CD1c-positive myeloid dendritic cell (primary cell): ENCODE measurements around the gene NAA50.
A peak's percentile ranks its signal among the peaks of the same experiment; 100 is the strongest.

Experiments
- DNase-seq: peaks from one replicate; pipeline ENCODE4 v3.0.0-alpha.2; 2016; ENCODE audit errors: extremely low spot score

Gene NAA50

DNA sequence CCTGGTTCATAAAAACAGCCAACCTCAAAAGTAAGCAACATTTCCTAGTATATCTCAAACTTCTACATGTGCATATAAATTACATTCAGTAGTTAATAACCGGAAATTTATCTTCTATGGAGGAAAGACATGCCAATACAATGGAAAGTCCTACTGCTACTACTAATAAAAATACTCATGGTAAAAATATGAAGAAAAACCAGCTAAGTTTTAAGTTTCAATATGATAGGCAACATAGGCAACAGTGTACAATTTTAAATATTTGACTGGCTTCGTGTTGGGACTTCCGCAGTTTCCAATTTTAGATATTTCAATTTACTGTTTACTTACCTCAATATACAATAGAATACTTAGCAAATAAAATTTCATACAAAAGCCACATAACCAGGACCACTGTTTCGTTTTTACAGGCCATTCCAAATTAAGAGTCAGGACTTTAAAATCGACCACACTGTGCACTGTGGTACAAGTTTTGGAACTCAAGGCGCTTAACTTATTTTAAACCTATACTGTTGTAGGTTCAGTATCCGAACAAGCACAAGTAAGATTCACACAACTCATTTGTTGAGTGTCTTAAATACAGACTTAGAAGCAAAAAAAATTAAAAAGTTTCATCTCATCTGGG is 2.9 kb downstream of the NAA50 start:
- no peak for DNase-seq

DNA sequence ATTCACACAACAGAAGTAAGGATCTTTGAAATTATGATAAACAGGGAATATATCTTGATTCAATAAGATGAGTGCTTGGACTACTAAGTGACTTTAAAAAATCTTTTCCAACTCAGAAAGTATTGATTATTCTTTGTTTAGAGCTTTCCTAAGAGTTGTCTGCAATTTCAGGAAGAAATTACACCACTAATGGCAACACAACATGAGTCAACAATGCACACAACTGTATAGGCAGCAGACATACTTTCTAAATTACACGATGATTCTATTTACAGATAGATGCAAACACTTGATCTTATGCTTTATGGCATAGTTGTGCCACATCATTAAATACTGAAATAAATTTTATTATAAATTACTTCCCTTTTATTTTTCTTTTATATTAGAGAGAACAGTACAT is 4.4 kb downstream of the NAA50 start:
- peak; percentile 31 for DNase-seq

DNA sequence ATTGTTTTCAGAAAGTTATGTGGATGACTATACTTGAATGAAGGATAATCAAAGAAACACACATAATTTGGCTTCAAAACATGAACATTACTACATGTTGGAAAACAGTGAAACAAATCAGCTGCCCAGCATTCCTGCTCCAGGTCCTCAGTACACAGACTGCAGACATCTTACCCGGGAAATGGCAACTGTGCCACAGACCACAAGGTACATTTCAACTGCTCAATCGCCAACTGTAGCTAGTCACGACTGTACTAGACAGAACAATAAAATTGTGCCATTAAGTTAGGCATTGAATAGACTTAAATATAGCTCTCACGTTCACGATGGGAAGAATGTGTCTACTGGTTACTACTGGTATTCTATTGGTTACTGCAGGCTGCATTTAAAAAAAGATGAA is 5.0 kb downstream of the NAA50 start:
- DNase-seq = no peak

DNA sequence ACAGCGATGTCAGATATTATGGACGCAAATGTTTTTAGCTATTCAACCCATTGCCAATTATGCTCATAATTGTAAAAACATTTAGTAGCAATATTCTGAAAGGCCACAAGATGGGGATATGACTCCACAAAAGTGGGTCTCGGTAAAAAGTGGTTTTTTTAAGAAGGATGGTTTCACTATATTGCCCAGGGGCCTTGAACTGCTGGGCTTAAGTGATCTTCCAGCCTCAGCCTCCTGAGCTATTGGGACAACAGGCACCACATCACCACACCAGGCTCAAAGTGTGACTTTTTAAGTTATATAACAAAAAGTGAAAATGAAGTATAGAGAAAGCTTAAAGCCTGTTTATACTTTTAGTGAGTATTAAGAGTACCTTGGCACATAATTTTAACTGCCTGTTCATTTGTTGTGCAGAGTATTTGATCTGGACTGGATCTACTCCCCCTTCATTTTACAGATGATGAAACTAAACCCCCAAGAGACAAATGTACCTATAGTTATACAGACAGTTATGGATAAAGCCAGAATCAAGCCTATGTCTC is 9.4 kb downstream of the NAA50 start:
- DNase-seq = peak; percentile 83

DNA sequence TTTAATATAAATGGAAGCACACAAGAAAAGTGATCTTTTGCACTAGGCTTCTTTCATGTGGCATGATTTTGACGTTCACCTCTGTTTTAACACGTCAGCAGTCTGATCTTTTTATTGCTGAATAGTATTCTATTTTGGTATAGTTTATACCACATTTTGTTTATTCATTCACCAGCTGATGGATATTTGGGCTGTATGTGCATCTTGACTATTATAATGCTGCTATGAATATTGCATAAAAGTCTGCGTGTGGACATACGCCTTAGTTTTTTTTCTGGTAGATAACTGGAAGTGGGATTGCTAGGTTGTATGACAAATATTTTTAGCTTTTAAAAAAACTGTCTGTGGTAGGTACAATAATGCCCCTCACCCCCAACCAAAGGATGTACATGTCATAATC is 14.4 kb downstream of the NAA50 start:
- DNase-seq = no peak

DNA sequence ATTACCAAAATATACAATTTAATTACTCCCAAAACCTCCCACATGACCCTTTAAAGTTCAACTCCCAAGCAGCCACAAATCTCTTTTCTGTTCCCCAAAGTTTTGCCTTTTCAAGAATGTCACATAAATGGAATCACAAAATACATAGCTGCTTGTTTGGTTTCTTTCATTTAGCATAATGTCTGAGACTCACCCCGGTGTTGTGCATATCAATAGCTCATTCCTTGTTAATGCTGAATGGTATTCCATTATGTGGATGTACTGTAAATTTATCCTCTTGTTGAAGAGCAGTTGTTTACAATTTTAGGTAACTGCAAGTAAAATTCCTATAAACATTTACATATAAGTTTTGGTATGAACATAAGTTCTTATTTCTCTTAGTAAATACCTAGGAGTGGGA is 15.5 kb downstream of the NAA50 start:
- no peak for DNase-seq

DNA sequence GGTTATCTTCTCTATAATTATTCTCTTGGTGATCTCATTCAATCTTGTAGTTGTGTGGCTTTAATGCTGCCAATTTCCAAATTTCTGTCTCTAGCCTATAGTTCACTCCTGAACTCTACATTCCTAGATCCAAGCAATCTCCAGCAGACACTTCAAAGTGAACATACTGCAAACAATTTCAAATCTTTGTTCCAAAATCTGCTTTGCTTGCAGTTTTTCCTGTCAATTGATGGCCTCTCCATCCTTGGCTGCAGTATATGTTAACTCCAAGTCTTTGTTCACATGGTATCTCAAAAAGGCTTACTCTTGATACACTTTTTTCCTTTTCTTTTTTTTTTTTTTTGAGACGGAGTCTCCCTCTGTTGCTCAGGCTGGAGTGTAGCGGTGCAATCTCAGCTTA is 17.4 kb downstream of the NAA50 start:
- no peak for DNase-seq

DNA sequence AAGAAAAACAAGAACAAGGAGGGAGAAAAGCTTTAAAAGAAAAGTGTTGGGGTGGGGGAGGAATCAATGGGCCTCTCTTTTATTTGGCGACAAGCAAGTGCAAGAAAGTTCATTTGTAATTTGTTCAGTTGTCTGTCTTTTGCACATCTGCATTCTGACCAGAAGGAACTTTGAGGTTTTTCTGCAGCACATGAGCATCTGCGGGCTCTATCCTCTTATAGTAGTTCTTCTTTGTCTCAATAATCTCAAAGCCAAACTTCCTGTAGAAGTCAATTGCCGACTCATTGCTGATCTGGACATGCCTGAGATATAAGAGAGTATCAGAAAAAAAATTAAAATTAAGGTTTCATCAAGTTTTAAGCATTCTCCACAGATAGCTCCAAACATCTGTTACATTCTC is 24.4 kb downstream of the NAA50 start:
- DNase-seq = no peak

DNA sequence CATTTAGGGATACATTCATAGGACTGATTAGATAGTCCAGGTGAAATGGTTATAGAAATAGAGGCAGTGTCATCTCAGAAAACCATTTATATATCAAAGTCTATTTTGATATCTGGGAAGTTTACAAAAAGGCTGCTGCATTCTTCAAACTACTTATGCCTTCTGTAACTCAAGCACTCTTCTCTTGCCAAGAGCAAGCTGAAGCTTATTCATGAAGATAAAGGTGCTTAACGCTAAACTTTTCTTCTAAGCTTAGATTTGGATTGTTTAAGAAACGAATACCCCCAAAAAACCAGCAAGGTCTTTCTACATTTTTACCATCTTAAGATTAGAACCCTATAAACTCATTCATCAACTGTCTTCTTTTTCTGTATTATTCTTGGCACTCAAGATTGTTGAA is 26.3 kb downstream of the NAA50 start:
- no peak for DNase-seq

DNA sequence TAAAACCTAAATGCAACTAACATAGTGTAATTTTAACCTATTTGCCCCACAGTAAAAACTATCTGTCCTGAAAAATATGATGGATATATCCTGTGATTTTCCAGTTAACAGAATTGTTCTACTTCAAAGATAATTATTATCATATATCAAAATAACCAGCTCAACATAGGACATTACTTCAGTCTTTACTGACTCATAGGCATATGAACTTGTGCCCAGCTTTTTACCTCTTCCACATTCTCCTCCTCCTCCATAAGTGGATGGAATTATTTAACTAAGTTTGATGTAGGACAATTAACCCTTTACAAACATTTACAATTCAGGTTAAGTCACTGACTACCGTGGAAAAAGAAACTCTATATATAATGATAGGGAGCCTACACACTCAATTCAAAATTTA is 26.8 kb downstream of the NAA50 start:
- no peak for DNase-seq

DNA sequence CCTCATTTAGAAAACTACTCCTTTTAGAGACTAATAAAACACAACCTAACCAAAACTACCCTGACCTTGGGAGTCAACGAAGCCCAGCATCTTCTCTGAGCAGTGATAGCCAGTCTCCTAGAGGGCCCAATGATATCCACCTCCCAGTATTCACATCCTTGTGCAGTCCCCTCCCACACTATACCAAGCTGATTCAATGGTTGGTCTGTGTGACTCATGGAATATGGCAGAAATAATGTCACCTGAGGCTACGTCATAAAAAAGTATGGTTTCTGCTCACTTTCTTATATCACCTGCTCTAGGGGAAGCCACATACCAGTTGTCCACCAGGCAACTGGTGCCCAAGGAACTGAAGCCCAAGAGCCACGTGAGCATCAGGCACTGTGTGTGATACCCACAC is 28.2 kb downstream of the NAA50 start:
- DNase-seq = no peak

DNA sequence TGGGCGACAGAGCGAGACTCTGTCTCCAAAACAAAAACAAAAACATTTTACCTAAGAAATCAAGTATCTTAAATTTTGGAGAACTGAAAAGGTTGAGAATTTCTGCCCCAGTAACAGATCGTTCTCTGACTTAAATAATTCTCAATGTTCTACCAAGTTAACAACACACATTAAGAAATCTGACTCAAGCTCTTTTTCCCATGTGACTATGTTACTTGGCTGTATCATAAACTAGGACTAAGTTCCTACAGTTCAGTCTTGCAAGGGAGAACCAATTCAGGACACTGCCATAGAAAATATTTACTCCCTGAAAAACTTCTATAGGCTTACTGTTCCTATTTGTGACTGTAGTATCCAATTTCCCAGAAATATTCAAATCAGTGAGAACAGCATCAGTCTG is 28.7 kb downstream of the NAA50 start:
- DNase-seq = no peak

DNA sequence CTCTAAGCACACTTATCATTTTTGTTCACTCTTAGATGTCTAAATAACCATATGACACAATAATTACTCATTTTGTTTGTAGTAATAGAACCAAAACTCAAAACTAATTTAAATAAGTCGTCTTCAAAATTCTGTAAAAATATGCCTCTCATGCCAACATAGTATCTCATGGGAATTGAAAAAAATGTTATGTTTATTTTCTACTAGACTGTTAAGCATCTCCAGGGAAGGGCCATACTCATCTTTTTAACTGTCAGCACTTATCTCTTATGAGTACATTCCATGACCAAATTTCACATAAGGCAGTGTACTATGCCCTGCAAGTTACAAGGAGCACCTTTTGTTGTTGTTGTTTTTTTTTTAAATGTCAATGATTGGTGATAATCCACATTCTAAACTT is 31.3 kb downstream of the NAA50 start:
- no peak for DNase-seq

DNA sequence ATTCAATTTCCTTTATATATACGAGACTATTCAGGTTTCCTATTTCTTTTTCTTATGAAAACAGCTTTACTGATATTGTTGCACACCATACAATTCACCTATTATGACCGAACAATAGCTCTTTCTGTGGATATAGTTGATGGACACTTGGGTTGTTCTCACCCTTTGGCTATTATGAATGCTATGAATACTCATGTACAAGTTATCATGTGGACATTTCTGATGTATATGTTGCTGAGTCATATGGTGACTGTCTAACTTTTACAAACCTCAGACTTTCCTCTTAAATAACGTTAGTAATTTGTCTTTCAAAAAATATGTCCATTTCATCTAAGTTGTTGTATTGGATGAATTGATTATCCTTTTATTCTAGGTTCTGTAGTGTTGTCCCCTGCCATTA is 33.9 kb downstream of the NAA50 start:
- DNase-seq = no peak

DNA sequence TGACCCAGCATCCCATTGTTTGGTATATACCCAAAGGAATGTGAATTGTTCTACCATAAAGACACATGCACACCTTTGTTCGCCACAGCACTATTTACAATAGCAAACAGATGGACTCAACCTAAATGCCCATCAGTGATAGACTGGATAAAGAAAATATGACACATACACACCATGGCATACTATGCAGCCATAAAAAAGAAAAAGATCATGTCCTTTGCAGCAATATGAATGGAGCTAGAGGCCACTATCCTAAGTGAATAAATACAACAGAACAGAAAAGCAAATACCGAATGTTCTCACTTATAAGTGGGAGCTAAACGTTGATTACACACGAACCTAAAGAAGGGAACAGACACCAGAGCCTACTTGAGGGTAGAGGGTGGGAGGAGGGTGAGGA is 38.2 kb downstream of the NAA50 start:
- DNase-seq = no peak

DNA sequence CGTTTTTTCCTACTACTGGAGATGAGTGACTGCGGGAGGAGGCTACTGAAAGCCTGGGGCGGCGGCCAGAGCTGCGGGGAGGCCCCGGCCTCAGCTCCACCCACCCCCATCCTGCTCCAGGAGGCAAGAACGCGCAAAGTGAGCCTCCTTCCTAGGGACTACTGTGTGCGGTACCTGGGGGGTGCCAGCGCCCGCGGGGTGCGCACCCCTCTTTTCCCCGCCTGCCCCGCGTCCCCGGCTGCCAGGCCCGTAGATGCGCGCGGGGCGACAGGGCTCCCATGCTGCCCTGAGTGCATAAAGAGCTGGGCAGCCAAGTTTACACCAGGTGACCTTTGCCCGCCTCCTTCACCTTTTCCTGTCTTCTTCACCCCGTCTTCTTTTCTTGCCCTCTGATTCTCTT is 47.1 kb downstream of the NAA50 start:
- no peak for DNase-seq

DNA sequence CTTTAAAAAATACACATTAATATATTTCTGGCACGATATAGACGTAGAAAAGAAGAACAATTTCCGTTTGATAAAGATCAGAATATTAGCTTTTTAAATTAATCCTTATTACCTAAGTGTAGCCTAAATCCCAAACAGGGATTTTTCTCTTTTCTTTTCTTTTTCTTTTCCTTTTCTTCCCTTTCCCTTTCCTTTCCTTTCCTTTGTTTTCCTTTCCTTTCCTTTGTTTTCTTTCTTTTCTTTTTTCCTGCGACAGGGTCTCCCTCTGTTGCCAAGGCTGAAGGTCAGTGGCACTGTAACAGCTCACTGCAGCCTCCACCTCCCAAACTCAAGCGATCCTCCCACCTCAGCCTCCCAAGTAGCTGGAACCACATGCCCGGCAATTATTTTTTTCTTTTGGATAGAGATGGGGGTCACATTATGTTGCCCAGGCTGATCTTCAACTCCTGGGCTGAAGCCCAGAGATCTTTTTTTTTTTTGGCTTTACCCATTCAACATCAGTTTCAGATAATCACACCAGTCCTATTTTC is 47.8 kb downstream of the NAA50 start:
- DNase-seq = no peak

DNA sequence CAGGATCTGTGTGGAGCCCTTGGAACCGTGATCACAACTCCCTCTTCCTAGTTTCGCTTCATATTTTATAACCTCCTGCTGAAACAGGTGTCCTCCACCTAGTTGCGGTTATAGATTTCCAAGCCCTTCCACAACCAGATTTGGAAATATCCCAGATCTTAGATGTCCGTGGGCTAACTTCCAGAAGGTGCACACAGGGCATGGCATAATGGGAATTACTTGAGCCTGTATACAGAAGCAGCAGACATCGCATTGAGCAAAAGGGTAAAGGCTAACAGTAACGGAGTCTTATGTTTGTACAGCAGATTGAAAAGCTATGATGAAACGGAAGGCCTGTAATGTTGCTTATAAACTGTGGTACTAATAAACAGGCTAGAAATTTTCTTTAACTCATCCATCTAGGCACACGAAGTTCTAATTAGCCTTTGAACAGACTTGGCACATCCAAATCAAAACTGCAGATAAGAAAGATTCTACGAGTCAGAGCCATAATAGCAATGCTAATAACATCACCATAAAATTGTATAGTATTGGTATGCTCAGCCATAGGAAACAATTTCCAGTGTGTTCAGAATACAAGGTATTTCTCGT is 48.5 kb downstream of the NAA50 start:
- DNase-seq = no peak

DNA sequence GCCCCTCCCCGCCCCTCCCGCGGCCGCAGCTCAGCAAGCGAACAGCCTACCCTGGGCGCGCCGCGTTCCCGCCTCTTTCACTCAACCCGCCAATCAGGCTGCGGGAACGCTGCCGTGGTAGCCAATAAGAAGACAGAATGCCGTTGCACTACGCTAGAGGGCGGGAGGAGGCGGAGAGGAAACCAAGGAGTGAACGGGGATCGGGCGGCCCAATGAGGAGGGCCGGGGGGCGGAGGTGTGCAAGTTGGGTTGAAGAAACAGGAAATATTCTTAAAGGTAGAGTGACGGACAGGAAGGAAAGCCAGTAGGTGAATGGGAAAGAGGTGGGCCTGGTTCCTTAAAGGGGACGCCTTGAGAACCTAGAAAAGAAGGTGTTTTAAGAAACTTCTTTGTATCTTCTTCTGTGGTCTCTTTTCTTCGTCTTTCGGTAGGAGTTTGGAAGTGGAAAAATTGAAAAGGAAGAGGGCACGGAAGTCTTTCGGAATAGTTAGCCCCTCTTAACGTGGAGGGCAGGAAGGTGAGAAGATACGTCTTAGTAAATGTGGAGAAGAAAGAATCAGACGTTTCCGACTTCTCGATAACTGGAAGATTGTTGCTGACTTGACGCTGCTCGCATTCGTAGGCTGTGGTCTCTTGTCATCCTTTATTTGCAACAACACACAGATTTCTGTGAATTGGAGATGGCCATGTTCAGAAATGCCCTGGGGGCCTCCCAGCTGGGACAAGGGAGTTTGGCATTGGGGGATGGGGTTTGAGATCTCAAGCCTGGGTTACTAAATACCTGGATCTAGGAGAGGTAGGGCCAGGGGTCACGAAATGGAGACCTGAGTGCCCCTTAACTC is 49.2 kb downstream of the NAA50 start:
- peak; percentile 99 for DNase-seq

DNA sequence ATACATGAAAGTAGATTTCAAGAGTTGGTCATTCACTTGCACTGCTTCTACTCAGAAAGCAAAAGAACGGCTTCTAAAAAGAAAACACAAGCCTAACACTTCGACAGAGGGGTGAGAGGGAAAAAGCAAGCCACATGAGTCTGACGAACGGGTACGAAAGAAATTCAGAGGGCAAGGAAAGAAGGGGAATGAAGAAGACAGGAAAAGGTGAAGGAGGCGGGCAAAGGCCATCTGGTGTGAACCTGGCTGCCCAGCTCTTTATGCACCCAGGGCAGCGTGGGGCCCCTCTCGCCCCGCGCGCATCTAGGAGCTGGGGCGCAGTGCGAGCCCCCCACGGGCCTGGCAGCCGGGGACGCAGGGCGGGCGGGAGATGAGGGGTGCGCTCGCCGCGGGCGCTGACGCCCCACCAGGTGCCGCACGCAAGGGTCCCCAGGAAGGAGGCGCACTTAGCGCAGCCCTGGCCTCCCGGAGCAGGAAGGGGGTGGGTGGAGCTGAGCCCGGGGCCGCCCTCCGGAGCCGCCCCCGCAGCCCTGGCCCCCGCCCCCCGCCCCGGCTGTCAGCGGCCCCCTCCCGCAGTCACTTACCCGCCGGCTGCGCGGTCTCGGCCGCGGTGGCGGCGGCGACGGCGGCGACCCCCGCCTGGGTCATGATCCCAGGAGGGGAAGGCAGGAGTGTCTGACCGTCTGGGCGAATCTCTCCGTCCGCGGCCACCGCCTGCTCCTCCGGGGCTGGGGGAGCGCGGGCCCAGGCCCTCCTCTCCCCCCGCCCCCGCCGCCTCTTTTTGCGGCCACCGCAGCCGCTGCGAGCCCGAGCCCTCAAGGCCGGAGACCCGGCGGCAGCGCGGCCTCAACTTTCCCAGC is 50.0 kb downstream of the NAA50 start, which contains the start of gene USF3:
TSS of gene USF3 (minus strand) at position 857 of the 860 bp plus-strand sequence. CDS start 21,764 bp downstream, outside the sequence.
- DNase-seq = peak; percentile 77

DNA sequence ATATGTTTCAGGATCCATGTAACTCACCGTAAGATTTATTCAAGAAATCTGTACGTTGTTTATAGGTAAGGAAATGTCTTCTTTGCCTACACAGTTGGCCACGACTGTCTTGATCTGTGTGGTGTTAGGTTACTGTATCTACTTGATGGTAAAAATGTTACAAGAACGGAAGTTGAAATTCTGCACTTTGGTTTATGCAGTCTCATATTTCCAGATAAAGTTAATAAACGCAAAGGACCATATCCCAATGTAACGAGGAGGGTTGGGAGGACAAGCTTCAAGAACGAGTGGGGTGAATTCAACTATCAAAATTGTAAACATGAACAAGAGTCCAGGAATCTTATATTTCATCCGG is 50.6 kb downstream of the NAA50 start:
- no peak for DNase-seq

DNA sequence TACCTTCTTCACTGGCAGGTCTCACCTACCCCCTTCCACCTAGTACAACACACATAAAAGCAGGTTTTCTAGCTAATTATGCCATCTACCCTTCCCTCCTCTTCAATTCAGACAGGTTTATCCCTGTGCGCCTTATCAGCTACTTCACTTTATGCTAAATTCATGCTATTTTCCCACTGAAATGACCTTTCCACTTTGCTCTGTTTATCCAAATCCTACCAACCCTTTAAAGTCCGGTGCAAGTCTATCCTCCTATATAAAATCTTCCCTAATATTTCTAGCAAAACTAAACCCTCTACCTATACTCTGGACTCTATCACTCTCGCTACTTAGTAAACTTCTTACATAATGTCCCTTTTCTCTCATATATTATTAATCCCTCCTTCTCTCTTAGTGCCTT is 55.6 kb downstream of the NAA50 start:
- DNase-seq = no peak
